GM21529 (cell line): ENCODE data around the gene ZNF529.
A peak's percentile ranks its signal among the peaks of the same experiment; 100 is the strongest.
"Not testable (repeated sequence)": the region's sequence is repeated elsewhere in the genome, so short reads cannot be mapped to it uniquely, and the experiment has no call there.

Experiments used
- ATAC-seq: cut with Tn5 transposase; IDR thresholded peaks from one replicate; pipeline ENCODE4 v1.9.1; 2021; ENCODE audit not compliant: unreplicated experiment

The ZNF529 gene

GRCh38 chr19:36573020-36573894 is at the start of gene ZNF529:
TSS of gene ZNF529 (minus strand) at chr19:36573292. CDS start at chr19:36572346, 946 bp downstream.
- peak; percentile 90 for ATAC-seq

DNA sequence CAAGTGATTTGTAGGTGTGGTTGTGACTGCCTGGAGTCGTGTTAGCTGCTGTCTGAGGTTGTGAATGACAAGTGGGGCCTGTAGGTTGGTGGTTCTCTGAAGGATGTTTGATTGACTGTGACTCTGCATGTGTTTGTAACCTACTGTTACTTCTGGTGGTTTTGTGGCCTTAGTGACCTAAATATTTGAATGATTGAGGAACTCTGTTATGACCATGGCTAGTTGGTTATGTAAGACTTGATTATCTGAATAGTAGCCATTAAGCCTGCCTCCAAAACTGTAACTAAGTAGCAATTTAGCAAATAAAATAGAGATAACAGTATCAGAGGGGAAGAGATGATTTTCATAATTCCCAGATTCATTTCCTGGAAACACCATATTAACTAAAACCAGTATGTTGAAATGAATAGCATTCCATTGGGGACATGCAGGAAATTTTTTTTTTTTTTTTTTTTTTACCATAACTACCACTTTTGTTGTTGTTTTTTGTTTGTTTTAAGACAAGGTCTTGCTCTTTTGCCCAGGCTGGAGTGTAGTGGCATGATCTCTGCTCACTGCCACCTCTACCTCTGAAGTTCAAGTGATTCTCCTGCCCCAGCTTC is 32.9 kb upstream of the ZNF529 start:
- ATAC-seq, result no peak

DNA sequence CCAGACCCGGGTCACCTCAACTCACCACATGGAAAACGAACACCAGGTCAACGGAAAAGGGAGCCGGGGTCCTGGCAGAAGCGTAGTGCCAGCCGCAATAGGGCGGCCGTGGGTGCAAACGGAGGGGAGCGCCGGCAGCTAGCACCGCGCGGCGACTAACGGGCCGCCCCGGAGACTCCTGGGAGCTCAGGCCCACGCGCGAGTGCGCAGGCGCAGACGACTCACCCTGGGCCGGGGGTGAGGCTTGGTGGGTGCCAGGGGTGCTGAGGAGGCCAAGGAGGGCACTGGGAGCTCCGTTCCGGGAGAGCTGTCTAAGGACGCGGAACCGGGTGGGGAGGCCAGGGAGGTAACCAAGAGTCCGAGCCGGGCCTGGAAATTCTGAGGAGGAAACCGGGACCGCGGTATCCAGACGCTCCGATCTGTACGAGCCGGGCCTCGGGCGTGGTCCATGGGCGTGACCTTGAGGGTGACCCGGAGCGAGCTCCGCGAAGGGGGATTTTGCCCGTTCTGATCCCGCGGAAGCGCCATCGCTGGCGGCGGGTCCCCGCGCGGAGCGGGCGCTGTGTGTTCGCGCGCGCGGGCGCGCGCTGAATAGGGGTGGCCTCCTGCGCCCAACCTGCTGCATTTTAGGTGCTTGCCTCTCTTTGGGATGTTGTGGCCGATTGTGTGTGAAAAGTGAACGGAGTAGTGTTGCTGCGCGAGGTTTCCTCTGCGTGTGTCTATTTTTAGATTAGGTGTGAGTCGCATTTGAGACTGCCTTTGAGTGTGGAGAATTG is 32.2 kb upstream of the ZNF529 start, which contains the start of gene ZNF382:
Gene ZNF382, plus strand, starts transcription at position 213 of the 776 bp plus-strand sequence. CDS start 4,602 bp downstream, outside the sequence.
- peak; percentile 47 for ATAC-seq

- ATAC-seq, result peak; percentile 74
Observed at GRCh38 chr19:36604656-36605100, 31.6 kb upstream of the ZNF529 start.

- ATAC-seq, result not testable (repeated sequence)
Observed at GRCh38 chr19:36602681-36603080, 29.6 kb upstream of the ZNF529 start.

DNA sequence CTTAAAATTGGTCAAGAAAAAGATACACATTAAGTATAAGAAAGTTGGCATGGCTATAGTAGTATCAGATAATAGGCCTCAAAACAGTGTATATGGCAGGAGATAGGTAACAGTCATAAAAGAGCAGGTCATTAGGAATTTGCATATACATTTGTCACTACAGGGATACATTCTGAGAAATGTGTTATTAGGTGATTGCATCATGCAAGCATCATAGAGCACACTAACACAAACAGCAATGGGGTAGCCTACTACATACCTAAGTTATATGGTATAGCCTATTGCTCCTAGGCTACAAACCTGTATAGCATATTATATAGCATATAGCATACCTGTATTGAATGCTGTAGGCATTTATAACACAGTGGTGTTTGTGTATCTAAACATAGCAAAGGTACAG is 6.2 kb upstream of the ZNF529 start:
- no peak for ATAC-seq

- ATAC-seq, result no peak
Observed at GRCh38 chr19:36577271-36577996, 4.3 kb upstream of the ZNF529 start.

DNA sequence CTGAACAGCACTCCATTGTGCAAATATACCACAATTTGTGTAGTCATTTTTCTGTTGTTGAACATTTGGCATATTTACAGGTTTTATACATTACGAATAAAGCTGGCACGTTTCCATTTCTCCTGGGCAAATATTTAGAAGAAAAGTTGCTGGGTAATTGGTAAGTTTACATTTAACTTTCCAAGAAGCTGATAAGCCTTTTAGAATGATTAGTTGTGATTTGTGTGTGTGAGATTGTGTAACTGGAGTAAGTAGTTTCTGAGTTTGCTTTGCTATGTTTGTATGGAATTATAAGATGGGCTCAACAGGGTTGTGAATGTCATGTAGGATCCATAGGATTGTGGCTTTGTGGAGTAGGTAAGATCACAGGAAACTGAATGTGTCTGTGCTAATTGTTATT is 1.6 kb upstream of the ZNF529 start:
- no peak for ATAC-seq

- ATAC-seq, result no peak
Observed at GRCh38 chr19:36573895-36574720, 1.0 kb upstream of the ZNF529 start.

DNA sequence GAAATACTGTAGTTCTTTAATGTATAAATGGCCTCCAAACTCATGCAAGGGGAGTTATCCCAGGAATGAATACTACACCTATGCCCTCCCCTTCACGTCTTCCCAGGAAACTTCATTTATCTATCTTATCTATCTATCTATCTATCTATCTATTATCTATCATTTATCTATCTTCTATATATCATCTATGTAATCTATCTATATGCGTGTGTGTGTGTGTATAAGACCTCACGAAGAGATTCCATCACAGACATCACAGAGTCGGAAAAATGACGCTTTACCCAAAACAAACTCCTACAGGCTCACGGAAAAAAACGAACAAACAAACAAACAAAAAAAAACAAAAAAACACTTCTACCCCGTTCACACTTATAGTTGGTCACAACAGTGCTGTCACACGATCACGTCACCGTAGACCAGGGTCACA is 486 bp downstream of the ZNF529 start:
- no peak for ATAC-seq

- no peak for ATAC-seq
Observed at GRCh38 chr19:36564391-36564790, 8.7 kb downstream of the ZNF529 start.

- no peak for ATAC-seq
Observed at GRCh38 chr19:36547001-36547732, 25.9 kb downstream of the ZNF529 start.

GRCh38 chr19:36528921-36529518 is 44.1 kb downstream of the ZNF529 start:
- peak; percentile 20 for ATAC-seq

DNA sequence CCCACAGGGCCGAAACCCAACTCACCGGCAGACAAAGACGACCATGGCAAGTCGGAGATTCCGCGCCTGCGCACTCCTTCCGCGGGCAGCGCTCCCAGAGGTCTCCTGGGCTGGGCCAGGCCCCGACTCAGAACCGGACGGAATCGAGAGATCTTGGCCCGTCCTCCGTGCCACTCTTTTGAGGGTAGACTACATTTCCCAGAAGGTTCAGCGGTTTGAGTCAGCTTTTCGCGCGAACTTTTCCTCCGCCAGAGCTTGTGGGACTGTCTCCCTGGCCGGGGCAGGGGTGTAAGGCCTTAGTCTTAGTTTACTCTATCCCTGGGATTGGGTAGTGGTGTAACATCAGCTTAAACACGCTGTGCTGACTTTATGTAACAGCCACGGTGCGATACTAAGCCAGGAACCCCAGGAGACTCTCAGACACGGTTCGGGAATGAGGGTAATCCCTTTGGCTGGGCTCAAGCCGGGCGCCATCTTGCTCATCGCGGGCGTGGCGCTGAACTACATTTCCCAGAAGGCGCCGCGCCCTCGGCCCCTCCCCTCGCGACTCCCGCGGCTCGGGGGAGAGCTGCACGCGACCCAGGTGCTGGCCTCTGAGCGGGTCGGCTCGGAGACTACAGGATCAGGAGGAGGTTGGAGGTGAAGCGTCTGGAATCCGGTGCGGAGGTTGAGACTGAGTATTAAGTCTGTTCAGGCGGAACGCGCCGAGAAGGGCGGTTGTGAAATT is 44.7 kb downstream of the ZNF529 start, which contains the start of gene ZNF260:
Gene ZNF260, minus strand, starts transcription at position 78 of the 727 bp plus-strand sequence. CDS start 13,033 bp downstream, outside the sequence.
- ATAC-seq, result peak; percentile 83

DNA sequence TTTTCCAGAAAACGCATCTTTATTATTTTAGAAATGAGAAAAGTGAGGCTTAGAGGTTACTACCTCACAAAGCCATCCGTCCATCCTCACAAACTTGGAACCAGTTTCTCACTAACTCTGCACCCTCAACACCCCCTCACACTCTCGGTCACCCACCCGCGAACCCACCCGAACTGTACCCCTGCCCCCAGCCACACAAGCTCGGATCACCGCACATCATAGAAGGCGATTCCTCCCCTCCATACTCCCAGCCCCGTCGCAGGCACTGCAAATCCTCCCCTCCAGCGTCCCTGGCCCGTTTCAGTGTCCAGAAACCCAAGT is 45.3 kb downstream of the ZNF529 start:
- ATAC-seq, result no peak

- no peak for ATAC-seq
Observed at GRCh38 chr19:36527341-36527740, 45.8 kb downstream of the ZNF529 start.

DNA sequence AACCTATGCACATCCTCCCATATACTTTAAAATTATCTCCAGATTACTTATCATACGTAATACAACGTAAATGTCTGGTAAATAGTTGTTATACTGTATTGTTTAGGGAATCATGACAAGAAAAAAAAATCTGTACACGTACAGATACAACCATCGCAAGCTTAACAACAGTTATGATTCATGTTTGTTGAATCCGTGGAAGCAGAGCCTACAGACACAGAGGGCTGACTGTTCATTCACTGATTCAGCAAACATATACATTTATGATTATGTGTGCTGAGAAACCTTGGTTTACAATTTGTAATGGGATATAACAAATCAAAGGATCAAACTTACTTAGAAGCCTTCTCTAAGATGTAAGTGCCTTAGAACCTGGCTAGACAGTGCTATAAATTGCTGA is 46.5 kb downstream of the ZNF529 start:
- no peak for ATAC-seq

DNA sequence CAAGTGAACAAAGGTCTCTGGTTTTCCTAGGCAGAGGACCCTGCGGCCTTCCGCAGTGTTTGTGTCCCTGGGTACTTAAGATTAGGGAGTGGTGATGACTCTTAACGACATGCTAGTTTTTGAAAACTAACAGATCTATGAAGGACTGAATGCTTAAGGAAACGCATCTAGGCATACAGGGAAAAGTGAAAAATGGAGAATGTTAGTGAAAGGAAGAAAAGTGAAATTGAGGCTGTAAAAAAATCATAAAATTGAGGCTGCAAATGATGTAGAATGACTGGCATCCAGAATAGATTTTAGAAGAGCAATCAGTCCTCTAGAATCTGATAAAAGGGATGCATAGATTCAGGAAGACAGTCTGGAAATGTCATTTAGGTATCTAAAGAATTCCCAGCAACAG is 48.5 kb downstream of the ZNF529 start:
- ATAC-seq, result no peak
